NOMO-1 treated with dmso at 0.1 percent for 144 hours (cell line): Measurements from ENCODE around the gene GTF2F1.
"Not testable (repeated sequence)": the region's sequence is repeated elsewhere in the genome, so short reads cannot be mapped to it uniquely, and the experiment has no call there.

ENCODE experiments used
- DNase-seq: peaks from one replicate; lab custom pipeline; 2025; ENCODE audit not compliant: unreplicated experiment; lab: John Stamatoyannopoulos, UW

GTF2F1 gene, protein sequence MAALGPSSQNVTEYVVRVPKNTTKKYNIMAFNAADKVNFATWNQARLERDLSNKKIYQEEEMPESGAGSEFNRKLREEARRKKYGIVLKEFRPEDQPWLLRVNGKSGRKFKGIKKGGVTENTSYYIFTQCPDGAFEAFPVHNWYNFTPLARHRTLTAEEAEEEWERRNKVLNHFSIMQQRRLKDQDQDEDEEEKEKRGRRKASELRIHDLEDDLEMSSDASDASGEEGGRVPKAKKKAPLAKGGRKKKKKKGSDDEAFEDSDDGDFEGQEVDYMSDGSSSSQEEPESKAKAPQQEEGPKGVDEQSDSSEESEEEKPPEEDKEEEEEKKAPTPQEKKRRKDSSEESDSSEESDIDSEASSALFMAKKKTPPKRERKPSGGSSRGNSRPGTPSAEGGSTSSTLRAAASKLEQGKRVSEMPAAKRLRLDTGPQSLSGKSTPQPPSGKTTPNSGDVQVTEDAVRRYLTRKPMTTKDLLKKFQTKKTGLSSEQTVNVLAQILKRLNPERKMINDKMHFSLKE

DNA sequence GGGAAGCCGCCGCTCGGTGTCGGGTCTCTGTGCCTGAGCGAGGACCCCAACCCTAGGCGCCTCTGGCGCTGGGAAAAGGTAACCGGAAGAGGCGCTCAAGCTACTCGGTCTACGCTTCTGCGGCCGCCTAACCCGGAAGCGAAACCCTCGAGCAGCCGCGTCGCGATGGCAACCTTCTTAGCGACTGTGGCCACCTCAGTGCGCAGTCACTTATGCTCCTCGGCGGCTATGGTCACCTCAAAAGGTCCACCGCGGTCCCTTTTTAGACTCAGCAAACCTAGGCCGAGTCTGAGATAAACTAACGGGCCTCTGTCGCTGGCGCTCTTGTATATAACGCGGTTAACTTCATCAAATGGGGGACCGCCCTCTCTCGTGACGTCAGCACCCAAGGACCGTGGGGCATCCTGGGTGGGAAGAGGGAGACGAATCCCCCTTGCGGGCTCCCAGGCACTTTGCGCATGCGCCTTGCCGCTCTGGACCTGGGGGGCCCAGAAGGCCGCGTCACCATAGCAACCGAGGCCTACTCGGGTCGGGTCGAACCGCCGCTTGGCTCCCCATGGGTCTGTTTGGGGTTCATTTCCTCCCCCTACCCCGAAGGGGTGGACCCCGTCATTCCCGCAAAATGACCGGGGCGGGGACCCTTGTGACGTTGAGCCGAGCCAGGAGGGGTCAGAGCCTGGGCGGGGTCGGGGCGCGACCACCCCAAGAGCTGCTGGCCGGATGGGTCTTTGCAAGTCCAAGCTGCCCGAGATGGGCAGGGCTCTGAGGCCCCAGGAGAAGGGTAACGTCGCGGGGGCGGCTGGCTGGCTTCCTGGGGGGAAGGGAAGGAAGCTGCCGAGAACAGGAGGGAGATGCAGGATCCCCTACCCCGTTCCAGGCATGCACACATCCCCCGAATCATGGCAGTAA is at the start of gene GTF2F1:
TSS of gene GTF2F1 (minus strand) at position 91 of the 909 bp plus-strand sequence. CDS start 169 bp downstream, outside the sequence.
- peak; percentile 79 for DNase-seq

DNA sequence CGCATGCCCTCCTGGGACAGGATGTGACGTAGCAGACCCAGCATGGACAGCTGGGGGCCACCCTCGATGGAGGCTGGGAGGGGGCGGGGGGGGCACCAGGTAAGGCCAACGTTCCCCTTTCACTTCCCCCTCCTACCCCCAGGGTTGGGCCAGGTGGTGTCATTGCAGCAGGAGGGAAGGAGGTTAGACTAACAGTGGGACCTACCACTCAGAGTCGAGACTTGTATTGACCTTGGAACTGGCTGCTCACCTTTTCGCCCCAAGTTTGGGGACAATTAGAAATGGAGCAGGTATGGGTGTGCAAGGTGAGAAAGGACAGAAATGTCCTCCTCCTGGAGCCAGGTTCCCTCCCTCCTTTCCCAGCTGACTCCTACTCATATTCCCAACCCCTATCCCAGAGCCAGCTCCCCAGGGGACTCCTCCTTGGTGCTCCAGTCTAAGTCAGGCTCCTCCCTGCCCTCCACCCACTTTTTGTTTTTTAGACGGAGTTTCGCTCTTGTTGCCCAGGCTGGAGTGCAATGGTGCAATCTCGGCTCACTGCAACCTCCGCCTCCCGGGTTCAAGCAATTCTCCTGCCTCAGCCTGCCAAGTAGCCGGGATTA is 49.2 kb upstream of the GTF2F1 start:
- no peak for DNase-seq

DNA sequence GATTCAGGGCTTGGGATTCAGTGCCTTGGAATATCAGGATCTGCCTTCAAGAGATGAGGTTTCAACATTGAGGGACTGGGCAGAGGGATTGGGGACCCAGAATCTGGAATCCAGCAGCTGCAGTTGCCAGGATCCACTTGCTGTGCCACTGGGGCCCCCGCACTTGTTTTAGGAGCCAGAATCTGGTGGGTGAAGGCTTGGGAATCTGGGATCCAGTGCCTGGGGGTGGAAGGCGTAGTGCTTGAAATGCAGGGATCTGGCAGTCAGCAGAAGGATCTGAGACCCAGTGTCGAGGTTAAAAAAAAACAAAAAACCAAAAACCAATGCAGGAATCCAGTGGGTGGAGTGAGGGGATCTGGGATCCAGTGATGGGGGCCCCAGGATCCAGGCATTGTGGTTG is 47.9 kb upstream of the GTF2F1 start:
- no peak for DNase-seq

DNA sequence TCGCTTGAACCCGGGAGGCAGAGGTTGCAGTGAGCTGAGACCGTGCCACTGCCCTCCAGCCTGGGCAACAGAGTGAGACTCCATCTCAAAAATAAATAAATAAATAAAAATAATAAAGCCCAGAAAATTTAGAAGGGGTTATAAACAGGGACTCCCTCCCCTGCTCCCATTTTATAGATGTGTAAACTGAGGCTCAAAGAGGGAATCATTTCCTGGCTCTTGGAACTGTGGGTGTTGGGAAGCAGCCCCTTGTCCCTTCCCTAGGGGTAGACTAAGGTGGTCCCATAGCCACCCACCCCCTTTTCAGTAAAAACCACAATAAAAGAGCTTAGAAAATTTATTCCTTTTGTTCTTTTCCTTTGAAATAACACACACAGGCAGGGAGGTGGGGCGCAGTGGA is 46.8 kb upstream of the GTF2F1 start:
- DNase-seq: no peak

DNA sequence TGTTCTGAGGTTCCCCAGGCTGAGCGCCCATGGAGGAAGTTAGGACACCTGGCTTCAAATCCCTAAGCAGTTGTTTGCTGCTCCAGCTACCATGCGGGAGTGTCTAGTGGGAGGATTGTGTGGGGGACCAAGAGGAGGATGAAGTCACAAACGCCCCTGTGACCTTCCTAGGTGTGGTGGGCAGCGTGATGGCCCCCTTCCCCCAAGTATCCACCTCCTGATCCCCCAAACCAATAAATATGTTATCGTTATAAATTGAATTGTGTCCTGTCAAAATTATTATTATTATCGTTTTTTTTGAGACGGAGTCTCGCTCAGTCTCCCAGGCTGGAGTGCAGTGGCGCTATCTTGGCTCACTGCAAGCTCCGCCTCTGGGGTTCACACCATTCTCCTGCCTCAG is 40.7 kb upstream of the GTF2F1 start, which contains the start of gene SLC25A41:
TSS of gene SLC25A41 (minus strand) at position 101 of the 400 bp plus-strand sequence. CDS start at position 31, 70 bp downstream.
- no peak for DNase-seq

DNA sequence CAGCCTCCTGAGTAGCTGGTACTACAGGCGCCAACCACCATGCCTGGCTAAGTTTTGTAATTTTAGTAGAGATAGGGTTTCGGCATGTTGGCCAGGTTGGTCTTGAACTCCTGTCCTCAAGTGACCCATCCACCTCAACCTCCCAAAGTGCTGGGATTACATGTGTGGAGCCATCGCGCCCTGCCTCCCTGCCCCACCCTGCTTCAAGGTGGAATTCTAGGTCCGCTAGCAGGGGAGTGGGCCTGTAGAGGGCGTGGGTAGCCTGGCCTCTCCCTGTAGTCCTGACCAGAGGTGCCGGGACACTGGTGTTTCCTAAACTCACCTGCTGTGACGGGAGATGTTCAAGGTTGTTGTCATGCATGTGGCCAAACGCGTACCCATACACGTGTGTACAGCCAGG is 40.2 kb upstream of the GTF2F1 start:
- DNase-seq: no peak

DNA sequence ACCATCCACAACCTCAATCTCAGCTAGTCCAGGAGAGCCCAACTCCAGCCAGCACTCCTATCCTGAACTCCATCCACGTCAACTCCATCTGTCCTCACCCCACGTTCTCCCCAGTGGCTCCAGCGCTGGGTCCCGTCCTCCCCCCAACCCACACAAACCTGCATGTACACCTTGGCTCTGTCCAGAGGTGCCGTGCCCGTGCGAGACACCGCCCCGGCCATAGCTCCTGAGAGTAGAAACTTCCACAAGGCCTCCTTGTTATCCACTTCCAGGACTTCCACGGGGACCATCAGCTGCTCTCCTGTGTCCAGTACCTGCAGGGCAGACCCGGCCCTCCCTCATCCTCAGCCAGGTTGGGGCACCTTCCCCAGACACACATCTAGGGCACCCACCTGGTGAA is 38.9 kb upstream of the GTF2F1 start:
- no peak for DNase-seq

DNA sequence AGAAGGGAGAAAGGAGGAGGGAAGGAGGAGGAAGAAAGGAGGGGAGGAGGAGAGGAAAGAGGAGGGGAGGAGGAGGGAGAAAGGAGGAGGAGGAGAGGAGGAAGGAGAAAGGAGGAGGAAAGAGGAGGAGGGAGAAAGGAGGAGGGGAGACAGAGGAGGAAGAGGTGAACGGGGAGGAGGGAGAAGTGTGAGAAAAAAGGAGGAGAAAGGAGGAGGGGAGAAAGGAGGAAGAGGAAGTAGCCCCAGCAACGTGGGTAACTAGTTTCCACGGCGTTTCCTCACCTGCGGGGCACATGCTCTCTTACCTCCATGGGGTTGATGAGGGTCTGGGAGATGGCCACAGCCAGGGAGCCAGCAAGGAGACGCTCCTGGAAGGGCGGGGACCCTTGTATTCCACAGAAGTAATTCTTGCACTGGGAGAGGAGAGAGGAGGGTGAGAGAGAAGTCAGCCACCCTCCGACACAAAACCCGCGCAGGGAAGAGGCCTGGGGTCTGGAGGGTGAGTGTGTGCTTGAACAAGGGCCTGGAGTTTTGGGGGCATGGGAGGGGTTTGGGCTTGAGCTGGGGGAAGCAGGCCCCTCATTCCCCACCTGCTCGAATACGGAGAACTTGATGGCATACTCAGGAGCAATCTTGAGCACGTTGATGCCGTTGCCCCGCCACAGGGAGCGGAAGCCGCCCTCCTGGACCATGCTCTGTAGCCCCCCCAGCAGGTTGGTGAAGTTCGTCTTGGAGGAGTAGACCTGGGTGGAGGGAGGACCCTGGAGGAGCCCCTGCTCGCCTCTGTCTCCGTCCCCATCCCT is 36.7 kb upstream of the GTF2F1 start:
- peak; percentile 76 for DNase-seq

DNA sequence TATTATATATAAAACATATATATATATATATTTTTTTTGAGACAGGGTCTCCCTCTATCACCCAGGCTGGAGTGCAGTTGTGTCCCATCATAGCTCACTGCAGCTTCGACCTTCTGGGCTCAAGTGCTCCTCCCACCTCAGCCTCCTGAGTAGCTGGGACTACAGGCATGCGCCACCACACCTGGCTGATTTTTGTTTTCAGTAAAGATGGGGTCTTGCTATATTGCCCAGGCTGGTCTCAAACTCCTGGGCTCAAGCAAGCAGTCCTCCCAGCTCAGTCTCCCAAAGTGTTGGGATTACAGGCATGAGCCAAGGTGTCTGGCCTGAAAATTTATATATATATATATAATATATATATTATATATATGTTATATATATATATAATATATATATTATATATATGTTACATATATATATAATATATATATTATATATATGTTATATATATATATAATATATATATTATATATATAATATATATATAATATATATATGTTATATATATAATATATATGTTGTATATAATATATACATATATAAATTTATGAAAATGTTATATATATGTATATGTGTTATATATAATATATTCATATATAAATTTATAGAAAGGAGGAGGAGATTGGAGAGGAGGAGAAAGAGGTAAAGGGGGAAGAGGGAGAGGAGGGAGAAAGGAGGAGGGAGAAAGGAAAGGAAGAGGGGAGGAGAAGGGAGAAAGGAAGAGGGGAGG is 35.9 kb upstream of the GTF2F1 start:
- DNase-seq: not testable (repeated sequence)

DNA sequence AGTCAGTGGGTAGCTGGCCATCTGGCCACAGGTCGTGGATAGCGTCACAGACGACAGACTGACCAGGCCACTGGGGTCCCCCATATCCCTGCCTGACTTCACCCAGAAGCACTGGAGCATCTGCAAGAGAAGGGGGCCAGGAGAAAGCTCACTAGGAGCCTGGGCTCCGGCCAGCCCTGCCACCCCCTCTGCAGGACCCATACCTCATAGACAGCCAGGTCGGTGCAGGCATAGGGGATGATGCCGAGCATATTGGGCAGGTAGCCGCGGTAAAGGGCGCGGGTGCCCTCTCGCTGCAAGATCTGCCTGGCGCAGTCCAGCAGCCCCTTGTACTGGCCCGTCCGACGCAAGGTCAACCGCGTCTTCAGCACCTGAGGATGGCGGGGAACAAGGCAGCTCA is 34.2 kb upstream of the GTF2F1 start:
- no peak for DNase-seq

DNA sequence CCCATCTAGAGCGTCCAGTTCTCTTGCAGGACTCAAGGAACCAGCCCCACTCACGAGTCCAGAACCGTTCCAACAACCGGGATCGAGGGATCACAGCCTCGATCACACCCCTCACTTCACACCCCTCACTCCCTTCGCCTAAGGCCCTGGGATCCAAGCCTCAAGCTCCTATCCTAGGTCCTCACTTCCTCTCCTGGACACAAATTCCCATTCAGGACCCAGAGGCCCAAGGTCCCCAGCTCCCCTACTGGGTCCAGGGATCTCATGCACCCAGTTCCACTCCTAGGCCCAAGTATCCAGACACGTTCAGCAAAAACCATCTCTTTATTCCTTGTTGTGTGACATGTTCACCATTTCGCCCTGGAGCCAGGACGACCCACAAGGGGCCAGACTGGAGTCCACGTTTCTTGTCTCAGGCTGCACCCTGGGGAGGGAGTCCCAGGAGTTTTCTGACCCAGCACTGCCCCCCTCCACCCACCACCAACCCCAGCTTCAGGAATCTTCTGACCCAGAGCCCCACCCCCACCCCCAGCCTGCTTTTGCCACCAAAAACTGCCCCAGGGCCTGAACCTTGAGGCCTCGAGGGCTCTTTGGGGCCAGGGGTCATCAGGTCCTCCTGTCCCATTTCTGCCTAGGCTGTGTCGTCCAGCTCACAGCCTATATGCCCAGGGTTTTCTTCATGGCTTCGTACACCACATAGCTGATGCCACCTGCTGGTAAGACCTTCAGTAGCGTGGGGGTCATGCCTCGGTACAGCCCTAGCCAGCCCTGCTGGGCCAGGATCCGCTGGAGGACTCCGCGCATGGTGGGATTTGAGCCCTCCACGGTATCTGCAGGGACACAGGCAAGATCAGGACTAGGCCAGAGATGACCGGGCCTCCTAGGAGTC is 33.0 kb upstream of the GTF2F1 start:
- no peak for DNase-seq

DNA sequence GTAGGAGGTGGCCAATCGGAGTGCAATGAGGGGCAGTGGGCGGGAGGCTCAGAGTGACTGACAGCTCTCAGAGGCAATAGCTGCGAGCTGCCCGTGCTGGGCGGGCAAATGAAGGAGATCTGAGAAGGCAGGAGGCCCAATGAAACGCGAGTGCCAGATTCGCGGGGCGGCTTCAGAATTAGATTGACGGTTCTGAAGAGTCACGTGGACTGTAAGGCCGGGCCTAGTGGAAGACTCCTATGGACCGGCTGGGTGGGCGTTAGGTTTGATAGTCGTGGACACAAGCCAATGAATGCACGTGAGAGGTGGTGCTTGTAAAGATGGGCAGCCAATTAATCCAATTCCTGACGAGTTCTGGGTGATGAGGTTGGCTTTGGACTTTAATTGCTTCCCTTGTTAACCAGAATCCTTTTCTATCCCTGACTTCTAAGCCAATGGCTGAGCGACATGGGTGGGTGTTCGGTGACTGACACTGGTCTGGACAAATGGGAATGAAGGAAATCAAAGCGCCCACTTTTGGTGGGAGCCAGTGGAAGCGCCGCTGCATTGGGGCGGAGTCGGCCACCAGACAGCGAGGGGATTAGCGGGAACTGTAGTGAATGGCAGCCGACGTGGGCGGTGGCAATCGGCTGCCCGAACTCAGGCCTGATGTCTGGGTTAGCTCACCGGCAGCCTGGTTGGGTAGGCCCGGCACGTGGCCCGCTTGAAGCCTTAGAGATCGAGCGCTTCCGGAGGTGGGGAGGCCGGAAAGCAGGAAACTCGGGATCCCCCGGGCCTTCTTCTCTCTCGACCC is 32.2 kb upstream of the GTF2F1 start:
- DNase-seq: peak; percentile 100

DNA sequence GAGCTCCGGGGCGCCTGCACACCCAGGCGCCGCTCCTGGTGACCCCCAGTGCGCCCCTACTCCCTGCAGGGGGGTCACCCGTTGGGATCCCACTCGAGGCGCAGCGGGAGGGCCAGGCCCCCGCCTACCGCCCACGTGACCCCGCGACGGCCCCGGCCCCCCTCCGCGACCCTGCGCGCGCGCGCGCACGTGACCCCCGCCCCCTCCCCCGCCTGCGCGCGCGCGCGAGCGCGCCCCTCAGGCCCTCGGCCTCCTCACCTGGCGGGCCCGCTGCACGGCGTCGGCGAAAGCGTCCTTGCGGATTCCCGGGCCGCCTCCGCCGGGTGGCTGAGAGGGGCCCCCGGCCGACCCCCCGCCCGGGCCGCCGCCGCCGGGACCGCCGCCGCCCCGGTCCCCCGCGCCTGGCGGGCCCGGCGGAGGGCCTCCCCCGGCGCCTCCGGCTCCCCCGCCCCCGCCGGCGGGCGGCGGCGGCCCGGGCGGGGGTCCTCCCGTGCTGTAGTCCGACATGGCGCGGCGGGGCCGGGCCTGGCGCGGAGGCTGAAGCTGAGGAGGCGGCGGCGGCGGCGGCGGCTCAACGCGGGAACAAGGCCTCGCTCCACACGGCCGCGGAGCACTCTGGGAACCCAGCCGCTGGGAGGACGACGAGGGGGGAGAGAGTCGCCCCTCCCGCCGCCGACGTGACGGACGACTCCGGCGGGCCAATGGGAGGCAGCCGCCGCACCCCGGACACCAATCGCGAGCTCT is 31.4 kb upstream of the GTF2F1 start, which contains the start of gene KHSRP:
TSS of gene KHSRP (minus strand) at position 617 of the 744 bp plus-strand sequence. CDS start at position 507, 110 bp downstream.
- no peak for DNase-seq

DNA sequence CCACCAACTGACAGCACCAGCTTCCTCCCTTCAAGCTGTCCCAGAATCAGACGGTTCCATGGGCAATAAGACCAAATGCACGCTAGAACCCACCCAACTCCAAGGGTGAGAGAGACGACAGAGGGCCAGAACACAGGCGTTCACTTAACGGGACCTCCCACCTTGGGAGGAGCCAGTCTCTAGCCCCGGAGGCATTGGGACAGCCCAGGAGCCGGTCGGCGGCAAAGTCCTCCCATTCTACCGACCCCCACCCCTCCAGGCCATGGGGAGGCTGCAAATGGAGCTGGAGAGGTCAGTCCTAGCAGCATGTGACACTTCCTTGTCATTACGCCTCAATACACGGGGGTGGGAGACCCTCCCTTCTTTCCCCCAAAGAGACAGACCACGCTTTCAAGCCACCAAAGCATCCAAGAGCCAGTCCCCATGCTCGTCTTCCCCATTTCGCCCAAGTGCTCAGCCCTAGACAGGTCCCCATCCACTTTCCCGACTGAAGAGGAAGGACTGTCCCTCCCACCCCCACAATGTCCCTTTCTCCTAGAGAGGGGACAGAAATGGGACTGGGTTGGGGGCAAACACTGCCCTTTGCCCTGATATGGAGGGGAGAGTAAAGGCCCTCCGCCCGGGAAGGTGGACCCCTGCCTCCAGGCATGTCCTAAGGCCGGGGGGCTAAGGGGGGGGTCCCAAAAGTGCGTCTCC is 30.7 kb upstream of the GTF2F1 start:
- DNase-seq: no peak

DNA sequence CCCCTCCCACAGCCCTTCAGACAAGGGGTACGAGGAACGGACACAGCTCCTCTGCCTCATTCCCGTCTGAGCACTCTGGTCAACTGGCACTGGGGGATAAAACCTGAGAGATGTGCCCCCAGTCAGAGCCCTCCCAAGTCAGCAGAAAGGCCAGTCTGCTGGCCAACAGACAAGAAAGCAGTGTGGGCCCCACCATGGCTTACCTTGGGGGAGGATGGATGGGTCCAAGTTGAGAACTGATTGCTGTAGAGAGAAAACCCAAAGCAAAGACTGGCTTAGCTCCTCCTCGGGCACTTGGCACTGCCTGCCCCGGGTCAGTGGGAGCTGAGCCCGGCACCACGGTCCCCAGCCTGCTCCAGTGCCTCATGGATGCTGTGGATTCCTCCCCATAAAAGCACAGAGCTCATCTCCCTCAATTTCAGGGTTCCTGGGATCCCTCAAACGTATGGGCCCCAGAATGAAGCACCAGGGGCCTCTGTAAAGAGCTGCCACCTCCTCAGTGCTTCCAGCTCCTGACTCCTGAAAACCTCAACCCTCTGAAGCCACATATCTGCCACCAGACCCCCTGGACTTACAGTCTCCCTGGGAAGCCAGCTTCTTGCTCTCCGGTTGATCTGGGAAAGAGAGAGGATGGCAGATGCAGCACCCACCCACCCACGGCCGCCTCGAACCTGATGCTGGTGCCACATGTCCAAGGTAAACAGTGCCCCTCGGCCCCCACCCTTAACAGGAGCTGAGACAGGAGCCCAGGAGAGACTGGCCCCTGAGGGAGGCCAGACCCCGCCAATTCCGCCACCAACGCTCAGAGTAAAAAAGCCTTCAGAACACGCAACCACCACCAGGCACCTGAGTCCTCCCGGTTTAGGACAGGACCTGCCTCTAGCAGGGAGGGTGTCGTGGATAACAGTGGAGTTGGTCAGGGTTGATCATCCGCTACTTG is 28.4 kb upstream of the GTF2F1 start:
- DNase-seq: no peak
